OCI-M2 (cell line): ENCODE results near the gene AK6.
"Not testable (repeated sequence)": the region's sequence is repeated elsewhere in the genome, so short reads cannot be mapped to it uniquely, and the experiment has no call there.

Source experiments
- DNase-seq: peaks from one replicate; lab custom pipeline; 2025; ENCODE audit not compliant: unreplicated experiment; lab: John Stamatoyannopoulos, UW

Gene AK6

DNA sequence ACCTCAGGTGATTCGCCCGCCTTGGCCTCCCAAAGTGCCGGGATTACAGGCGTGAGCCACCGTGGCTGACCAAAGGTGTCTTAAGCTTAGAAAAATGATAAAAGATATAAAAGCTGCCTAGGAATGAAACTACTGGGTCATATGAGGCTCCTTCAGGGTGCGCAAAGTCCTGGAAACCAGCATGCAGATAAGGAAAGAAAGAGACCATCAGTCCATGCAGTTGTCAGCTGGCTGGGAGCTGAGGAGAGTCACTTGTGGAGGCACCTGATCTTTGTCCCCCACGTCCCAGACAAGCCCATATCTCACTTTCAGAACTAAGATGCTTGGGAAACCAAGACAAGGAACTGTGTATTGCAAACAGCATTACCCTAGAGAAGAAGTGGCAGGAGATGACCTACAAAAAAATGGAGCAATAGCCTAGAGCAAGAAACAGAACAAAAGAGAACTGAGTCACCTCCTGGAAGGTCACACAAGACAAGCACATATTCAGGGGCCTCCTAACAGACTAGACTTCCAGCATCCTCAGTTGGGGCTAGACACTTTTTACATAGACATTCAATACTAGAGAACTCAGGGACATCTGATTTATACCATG lies 33.9 kb downstream of the AK6 start:
- no peak for DNase-seq

DNA sequence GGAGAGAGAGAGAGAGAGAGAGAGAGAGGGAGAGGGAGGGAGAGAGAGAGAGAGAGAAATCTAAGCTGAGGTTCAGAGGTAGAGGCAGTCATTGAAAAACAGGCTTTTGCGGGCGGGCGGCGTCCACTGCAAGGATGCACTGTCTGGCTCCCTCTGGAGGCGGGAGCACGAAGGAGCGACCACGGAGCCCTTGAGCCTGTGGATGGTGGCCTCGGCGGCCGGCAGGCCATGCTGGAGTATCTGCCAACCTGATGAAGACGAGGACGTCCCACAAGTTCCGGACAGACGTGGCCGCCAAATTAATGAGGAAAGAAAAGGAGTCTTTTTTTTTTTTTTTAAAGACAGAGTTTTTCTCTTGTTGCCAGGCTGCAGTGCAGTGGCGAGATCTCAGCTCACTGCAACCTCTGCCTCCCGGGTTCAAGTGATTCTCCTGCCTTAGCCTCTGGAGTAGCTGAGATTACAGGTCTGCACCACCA lies 34.5 kb downstream of the AK6 start:
- DNase-seq: no peak

DNA sequence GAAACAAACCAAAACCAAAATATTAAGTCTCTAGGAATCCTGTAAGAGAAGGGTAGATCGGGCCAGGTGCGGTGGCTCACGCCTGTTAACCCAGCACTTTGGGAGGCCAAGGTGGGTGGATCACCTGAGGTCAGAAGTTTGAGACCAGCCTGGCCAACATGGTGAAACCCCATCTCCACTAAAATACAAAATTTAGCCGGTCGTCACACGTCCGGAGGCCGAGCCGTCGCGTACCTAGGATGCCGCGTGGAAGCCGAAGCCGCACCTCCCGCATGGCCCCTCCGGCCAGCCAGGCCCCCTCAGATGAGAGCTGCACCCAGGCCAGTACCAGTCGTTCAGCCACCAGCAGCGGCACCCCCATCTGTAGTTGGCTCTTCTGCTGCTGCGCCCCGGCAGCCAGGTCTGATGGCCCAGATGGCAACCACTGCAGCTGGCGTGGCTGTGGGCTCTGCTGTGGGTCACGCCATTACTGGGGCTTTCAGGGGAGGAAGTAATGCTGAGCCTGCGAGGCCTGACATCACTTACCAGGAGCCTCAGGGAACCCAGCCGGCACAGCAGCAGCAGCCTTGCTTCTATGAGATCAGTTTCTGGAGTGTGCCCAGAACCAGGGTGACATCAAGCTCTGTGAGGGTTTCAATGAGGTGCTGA lies 35.5 kb downstream of the AK6 start:
- not testable (repeated sequence) for DNase-seq

- no peak for DNase-seq
Observed at GRCh38 chr5:69331528-69332445, 37.5 kb downstream of the AK6 start.

- DNase-seq: no peak
Observed at GRCh38 chr5:69329905-69330489, 39.3 kb downstream of the AK6 start.

- no peak for DNase-seq
Observed at GRCh38 chr5:69326365-69326764, 43.0 kb downstream of the AK6 start.

GRCh38 chr5:69317391-69317790 lies 51.9 kb downstream of the AK6 start:
- no peak for DNase-seq

DNA sequence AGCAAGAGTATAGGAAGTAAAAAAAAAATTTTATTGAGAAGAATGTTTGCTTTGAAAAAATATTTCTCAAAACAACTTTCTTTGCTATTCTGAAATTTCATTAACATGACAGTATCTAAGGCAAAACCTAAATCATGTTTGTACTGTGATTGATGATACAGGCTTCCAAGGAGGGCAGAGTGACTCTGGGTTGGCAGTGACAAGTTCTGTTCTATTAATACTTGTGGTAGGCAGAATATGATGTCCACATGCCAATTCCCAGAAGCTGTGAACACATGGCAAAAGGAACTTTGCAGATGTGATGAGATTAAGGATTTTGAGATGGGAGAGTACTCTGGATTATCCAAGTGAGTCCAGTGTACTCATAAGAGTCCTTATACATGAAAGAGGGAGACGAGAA lies 53.3 kb downstream of the AK6 start:
- no peak for DNase-seq

- DNase-seq: no peak
Observed at GRCh38 chr5:69313428-69313827, 55.9 kb downstream of the AK6 start.

- DNase-seq: no peak
Observed at GRCh38 chr5:69312459-69313160, 56.7 kb downstream of the AK6 start.

GRCh38 chr5:69309380-69309779 lies 59.9 kb downstream of the AK6 start:
- DNase-seq: no peak

DNA sequence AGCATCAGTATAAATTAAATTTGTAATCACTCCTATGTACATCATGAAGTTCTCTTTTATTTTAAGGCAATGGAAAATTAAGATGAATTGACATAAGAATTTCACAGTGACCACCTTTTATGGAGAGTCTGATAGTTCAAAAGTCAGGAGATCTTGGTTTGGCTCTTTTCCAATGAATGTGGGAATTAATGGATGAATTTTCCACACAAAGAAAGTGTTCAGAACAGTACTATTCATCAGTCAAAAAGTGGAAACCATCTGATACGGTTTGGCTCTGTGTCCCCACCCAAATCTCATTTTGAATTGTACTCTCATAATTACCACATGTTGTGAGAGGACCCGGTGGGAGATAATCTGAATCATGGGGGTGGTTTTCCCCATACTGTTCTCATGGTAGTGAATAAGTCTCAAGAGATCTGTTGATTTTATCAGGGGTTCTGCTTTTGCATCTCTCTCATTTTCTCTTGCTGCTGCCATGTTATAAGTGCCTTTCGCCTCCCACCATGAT lies 61.2 kb downstream of the AK6 start:
- DNase-seq: no peak

DNA sequence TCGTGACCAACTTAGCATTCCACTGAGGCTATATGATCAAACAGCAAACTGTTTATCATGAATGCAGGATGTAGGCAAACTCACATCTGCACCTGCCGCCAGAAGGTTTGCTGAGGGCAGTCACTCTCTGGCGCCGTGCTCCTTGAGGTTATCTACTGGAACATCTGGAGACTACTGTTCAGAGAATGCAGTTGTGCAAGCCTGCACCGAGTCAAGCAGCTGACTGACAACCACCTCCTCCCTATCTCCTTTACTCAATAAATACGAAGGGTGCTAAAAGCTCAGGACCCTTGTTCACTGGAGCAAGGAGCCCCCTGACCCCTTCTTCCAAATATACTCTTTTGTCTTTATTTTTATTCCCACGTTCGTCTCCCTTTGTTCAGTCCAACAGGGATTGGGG lies 63.8 kb downstream of the AK6 start:
- no peak for DNase-seq
